Measurements from ENCODE around the gene NEDD4L.
"Not testable (repeated sequence)": the region's sequence is repeated elsewhere in the genome, so short reads cannot be mapped to it uniquely, and the experiment has no call there.

GRCh38 chr18:57996894-57997293 lies 47.1 kb upstream of the NEDD4L start:
- TF ChIP-seq, protein P1, sequence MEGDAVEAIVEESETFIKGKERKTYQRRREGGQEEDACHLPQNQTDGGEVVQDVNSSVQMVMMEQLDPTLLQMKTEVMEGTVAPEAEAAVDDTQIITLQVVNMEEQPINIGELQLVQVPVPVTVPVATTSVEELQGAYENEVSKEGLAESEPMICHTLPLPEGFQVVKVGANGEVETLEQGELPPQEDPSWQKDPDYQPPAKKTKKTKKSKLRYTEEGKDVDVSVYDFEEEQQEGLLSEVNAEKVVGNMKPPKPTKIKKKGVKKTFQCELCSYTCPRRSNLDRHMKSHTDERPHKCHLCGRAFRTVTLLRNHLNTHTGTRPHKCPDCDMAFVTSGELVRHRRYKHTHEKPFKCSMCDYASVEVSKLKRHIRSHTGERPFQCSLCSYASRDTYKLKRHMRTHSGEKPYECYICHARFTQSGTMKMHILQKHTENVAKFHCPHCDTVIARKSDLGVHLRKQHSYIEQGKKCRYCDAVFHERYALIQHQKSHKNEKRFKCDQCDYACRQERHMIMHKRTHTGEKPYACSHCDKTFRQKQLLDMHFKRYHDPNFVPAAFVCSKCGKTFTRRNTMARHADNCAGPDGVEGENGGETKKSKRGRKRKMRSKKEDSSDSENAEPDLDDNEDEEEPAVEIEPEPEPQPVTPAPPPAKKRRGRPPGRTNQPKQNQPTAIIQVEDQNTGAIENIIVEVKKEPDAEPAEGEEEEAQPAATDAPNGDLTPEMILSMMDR (IDR thresholded peaks at IDR 0.05), result not testable (repeated sequence)
- TF ChIP-seq POLR2AphosphoS5 (IDR thresholded peaks at IDR 0.05), result not testable (repeated sequence)
